Measurements from ENCODE around the gene BRD1. TPM values are rescaled to one million over a fixed set of nuclear protein-coding genes. Genes with fewer than 3 reads are reported as not detected.

The BRD1 gene
- total and polyA plus RNA-seq, 8 donors, result 10.0 to 92.4 (median 30.4) TPM

DNA sequence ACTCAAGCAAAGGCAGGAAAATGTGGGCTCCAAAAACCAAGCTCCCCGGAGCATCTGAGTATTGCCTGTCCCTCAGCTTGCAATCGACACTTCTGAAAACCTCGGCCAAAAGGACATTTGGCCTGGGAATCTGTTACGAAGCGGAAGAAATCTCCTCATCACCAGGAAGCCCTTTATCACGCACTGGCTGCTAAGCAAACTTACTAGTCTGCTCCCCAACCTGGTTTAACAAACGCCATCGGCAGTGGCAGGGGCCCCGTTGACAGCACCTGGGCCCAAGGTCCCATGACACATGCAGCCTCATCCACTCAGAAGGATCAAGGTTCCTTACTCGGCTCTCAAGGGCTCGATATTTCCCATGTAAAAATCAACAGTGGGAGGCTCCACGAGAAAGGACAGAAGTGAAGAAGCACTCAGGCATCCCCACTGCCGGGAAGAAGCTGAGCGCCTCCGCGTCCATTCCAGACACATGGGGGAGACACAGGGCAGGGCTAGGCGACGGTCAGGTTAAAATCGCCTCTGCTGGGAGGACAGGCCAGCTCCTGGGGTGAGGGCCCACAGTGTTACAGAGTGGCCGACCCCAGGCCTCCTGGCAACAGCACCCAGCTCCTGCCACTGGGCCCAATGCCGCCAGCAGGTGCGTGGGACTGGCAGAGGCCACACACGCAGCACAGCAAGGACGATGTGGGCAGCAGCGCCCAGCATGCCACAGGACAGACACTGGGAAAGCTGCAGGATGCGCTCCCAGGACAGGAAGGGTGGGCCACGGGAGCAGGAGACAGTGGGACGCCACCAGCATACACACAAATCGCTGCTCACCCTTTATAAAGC, 27.1 kb downstream of the BRD1 start:
- H3K27me3 ChIP-seq, result no peaks in the 10 kb centered on the region
- H3K36me3 ChIP-seq, result peaks cover 47 to 96% (median 90%) of the 10 kb centered on the region in 4 donors
- no peak for DNase-seq
- 59 to 73% (median 61%) methylated on average over 25 to 29 of the region's 29 CpGs for WGBS, 5 donors
- TF ChIP-seq, protein P1, sequence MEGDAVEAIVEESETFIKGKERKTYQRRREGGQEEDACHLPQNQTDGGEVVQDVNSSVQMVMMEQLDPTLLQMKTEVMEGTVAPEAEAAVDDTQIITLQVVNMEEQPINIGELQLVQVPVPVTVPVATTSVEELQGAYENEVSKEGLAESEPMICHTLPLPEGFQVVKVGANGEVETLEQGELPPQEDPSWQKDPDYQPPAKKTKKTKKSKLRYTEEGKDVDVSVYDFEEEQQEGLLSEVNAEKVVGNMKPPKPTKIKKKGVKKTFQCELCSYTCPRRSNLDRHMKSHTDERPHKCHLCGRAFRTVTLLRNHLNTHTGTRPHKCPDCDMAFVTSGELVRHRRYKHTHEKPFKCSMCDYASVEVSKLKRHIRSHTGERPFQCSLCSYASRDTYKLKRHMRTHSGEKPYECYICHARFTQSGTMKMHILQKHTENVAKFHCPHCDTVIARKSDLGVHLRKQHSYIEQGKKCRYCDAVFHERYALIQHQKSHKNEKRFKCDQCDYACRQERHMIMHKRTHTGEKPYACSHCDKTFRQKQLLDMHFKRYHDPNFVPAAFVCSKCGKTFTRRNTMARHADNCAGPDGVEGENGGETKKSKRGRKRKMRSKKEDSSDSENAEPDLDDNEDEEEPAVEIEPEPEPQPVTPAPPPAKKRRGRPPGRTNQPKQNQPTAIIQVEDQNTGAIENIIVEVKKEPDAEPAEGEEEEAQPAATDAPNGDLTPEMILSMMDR (IDR thresholded peaks at IDR 0.05), result no peak
- TF ChIP-seq POLR2A (IDR thresholded peaks at IDR 0.05) (no peak), POLR2AphosphoS5 (IDR thresholded peaks at IDR 0.05) (no peak), EP300 (IDR thresholded peaks at IDR 0.05) (no peak)
- no peak overlapping the region for H3K27ac ChIP-seq
- intact Hi-C loops (cut with DNase I; ENCODE audit: low total_unique reads), result no loop called here
- H3K4me3 ChIP-seq, result no peak overlapping the region
- H3K9me3 ChIP-seq, result no peaks in the 10 kb centered on the region
- H3K4me1 ChIP-seq, result peaks cover 10 to 52% (median 26%) of the 10 kb centered on the region in 4 donors

DNA sequence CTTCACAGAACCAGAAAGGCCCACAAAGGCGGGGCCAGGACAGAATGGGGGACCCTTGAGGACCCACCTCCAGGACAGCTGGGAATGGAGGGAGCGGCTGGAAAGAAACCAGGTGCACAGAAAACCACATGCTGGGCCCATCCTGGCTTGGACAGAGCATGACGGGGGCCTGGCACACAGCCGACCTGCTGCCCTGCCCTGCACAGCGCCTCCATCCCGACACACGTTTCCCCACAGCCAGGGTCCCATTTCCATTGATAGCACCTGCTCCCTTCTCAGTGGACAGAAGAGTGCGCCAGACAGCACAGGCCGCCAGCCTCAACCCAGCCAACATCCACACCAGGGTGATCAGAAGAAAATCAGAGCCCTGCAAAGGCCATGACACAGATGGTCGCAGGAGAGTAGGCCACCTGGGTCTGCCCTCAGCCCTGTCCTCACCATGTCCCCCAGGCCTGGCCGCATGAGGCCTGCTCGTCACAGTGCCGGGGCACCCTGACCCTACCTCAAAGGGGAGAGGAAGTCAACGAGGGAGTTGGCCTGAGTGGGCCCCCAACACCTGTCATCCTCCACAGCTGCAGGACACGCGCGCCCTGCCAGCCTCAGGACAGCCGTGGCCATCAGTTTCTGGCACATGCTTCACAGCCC, 28.1 kb downstream of the BRD1 start:
- no peaks in the 10 kb centered on the region for H3K27me3 ChIP-seq
- intact Hi-C loops (cut with DNase I; ENCODE audit: low total_unique reads), result no loop called here
- DNase-seq, result no peak
- H3K4me3 ChIP-seq, result no peak overlapping the region
- TF ChIP-seq, protein P1 (IDR thresholded peaks at IDR 0.05), result no peak
- no peak for TF ChIP-seq EP300 (IDR thresholded peaks at IDR 0.05)
- no peak for TF ChIP-seq POLR2AphosphoS5 (IDR thresholded peaks at IDR 0.05)
- TF ChIP-seq POLR2A (IDR thresholded peaks at IDR 0.05), result no peak
- H3K9me3 ChIP-seq, result no peaks in the 10 kb centered on the region
- H3K4me1 ChIP-seq, result peaks cover 10 to 43% (median 22%) of the 10 kb centered on the region in 4 donors
- no peak overlapping the region for H3K27ac ChIP-seq
- 88 to 92% (median 90%) methylated on average over 14 to 18 of the region's 18 CpGs for WGBS, 5 donors
- peaks cover 57 to 96% (median 94%) of the 10 kb centered on the region in 4 donors for H3K36me3 ChIP-seq

DNA sequence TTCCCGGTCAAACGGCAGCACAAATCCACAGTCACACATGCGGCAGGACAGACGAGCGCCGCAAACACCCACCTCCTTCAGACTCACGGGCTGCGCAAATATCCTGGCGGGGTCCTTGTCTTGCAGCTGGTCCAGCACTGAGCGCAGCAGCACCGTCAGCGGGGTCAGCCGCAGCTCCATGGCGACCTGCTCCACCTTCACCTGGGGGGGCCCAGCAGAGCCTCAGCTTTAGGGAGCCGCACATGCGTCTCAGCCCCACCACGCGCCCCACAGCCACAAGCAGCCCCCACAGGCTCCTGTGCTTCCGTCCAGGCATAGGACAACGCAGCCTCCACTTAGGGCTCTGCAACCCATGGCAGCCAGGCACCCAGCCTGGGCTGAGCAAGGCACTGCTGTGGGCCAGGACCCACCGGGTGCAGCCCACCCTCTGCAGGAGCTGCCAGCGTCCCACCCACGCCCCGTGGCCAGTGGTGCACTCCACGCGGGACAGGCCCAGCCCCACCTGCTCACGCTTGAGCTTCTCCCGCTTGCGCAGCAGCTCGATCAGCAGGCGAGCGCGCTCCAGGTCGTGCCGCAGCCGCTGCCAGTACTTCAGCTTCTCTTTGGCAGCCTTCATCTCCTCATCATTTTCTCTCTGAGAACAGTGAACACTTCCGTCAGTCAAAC, 29.1 kb downstream of the BRD1 start:
- no peak for TF ChIP-seq POLR2A (IDR thresholded peaks at IDR 0.05)
- TF ChIP-seq POLR2AphosphoS5 (IDR thresholded peaks at IDR 0.05), result no peak
- WGBS, 5 donors, result 92 to 96% (median 96%) methylated on average over 29 to 37 of the region's 37 CpGs
- Histone ChIP-seq H3K9me3 (no peaks in the 10 kb centered on the region), H3K27ac (no peak overlapping the region), H3K4me3 (no peak overlapping the region), H3K36me3 (peaks cover 61 to 97% (median 94%) of the 10 kb centered on the region in 4 donors), H3K27me3 (no peaks in the 10 kb centered on the region), H3K4me1 (peaks cover 10 to 48% (median 26%) of the 10 kb centered on the region in 4 donors)
- intact Hi-C loops (cut with DNase I; ENCODE audit: low total_unique reads), result no loop called here
- no peak for DNase-seq

DNA sequence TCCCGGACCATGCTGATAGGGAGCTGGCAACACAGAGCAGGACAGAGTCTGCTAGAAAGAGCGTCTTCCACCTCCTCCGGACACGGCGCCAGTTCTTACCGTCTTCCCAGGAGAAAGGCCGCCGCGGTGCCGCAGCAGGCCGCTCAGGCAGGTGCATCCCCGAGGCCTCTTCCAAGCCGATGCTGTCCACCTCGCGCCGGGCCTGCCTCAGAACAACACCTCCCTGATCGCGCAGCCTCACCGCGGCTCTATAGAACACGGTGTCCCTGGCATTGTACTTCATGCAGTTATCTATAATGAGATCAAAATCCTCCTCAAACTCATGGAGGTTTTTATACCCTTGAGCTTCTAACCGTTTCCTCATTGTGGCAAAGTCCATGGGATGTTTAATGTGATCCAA, 30.0 kb downstream of the BRD1 start:
- intact Hi-C loops (cut with DNase I; ENCODE audit: low total_unique reads), result no loop called here
- H3K4me3 ChIP-seq, result no peak overlapping the region
- H3K27ac ChIP-seq, result no peak overlapping the region
- H3K4me1 ChIP-seq, result peaks cover 10 to 50% (median 32%) of the 10 kb centered on the region in 4 donors
- no peaks in the 10 kb centered on the region for H3K9me3 ChIP-seq
- peaks cover 61 to 97% (median 94%) of the 10 kb centered on the region in 4 donors for H3K36me3 ChIP-seq
- TF ChIP-seq, protein P1 (IDR thresholded peaks at IDR 0.05), result no peak
- TF ChIP-seq POLR2A (IDR thresholded peaks at IDR 0.05) (no peak), POLR2AphosphoS5 (IDR thresholded peaks at IDR 0.05) (no peak), EP300 (IDR thresholded peaks at IDR 0.05) (no peak)
- DNase-seq, result no peak
- H3K27me3 ChIP-seq, result no peaks in the 10 kb centered on the region
- WGBS, 5 donors, result 92 to 96% (median 93%) methylated on average over 22 of the region's 22 CpGs
